GM12878 (cell line): Measurements from ENCODE around the gene EIF4B. TPM values are rescaled to one million over a fixed set of nuclear protein-coding genes. Genes with fewer than 3 reads are reported as not detected.

Experiments
- ATF7 ChIP-seq: fragments of 450-650 bp; IDR thresholded peaks from 2 replicates; pipeline ENCODE4 v1.6.1; 2016; ENCODE audit warnings: low read depth, mild to moderate bottlenecking
- CBX5 ChIP-seq: sonication (generic); IDR thresholded peaks from 2 replicates; pipeline ENCODE4 v1.6.1; 2016; ENCODE audit warnings: low read depth, moderate library complexity, mild to moderate bottlenecking, inconsistent platforms
- CTCF ChIP-seq, 3 experiments: IDR thresholded peaks in 2 of 3; conservative IDR thresholded peaks in 1 of 3; 2 replicates each; pipeline ENCODE4 v1.5.1; 2011; ENCODE audit warnings: low read depth in 3 of 3, low read length in 3 of 3, mild to moderate bottlenecking in 3 of 3, control low read depth in 2 of 3, moderate library complexity in 2 of 3, inconsistent platforms in 1 of 3, mixed read lengths in 1 of 3; ENCODE audit not compliant: control insufficient read depth in 2 of 3, insufficient read depth in 1 of 3; ENCODE audit errors: extremely low read depth in 1 of 3
- EGR1 ChIP-seq, 2 experiments: IDR thresholded peaks; 1 replicate in 1 of 2; 2 replicates in 1 of 2; pipeline ENCODE4 v1.6.1; 2011 to 2012; ENCODE audit warnings: low read depth in 2 of 2, low read length in 2 of 2, borderline replicate concordance in 1 of 2, mild to moderate bottlenecking in 1 of 2, moderate library complexity in 1 of 2
- ELK1 ChIP-seq: IDR thresholded peaks from 2 replicates; pipeline ENCODE4 v1.6.1; 2012; ENCODE audit warnings: low read depth, low read length, improper control_type of control experiment
- FOS ChIP-seq: IDR thresholded peaks from 3 replicates; pipeline ENCODE4 v1.6.1; 2011; ENCODE audit warnings: borderline replicate concordance; ENCODE audit not compliant: insufficient read length; ENCODE audit errors: extremely low read depth
- HDGF ChIP-seq: fragments of 450-650 bp; IDR thresholded peaks from 2 replicates; pipeline ENCODE4 v1.6.1; 2016; ENCODE audit warnings: antibody characterized with exemption
- IKZF1 ChIP-seq: fragments of 450-650 bp; conservative IDR thresholded peaks from 2 replicates; pipeline ENCODE4 v1.6.1; 2017; ENCODE audit warnings: antibody characterized with exemption, mild to moderate bottlenecking
- KAT2A ChIP-seq: conservative IDR thresholded peaks from 2 replicates; pipeline ENCODE4 v1.6.1; 2011; ENCODE audit warnings: low read depth, low read length; ENCODE audit not compliant: control insufficient read depth
- KDM1A ChIP-seq: fragments of 200-600 bp; sonication (generic); IDR thresholded peaks from 2 replicates; pipeline ENCODE4 v1.6.1; 2016; ENCODE audit warnings: borderline replicate concordance
- MEF2A ChIP-seq: IDR thresholded peaks from 2 replicates; pipeline ENCODE4 v1.6.1; 2011; ENCODE audit warnings: low read depth, mild to moderate bottlenecking, low read length, moderate library complexity; ENCODE audit not compliant: insufficient read depth
- MEF2B ChIP-seq: fragments of 450-650 bp; IDR thresholded peaks from 2 replicates; pipeline ENCODE4 v1.6.1; 2018; ENCODE audit warnings: mild to moderate bottlenecking, moderate library complexity; ENCODE audit not compliant: partially characterized antibody, poor library complexity, severe bottlenecking
- MTA2 ChIP-seq: fragments of 450-650 bp; IDR thresholded peaks from 2 replicates; pipeline ENCODE4 v1.6.1; 2016; ENCODE audit warnings: low read depth, mild to moderate bottlenecking, moderate library complexity
- NFIC ChIP-seq: IDR thresholded peaks from 2 replicates; pipeline ENCODE4 v1.6.1; 2012; ENCODE audit warnings: low read depth, mild to moderate bottlenecking, inconsistent platforms, low read length, moderate library complexity
- NRF1 ChIP-seq: conservative IDR thresholded peaks from 2 replicates; pipeline ENCODE4 v1.6.1; 2011; ENCODE audit warnings: mild to moderate bottlenecking, low read depth, low read length, improper control_type of control experiment
- POLR2A ChIP-seq: IDR thresholded peaks from 2 replicates; pipeline ENCODE4 v1.6.1; 2011; ENCODE audit warnings: low read depth, mild to moderate bottlenecking, low read length
- RAD21 ChIP-seq: IDR thresholded peaks from 2 replicates; pipeline ENCODE4 v1.6.1; 2011; ENCODE audit warnings: mild to moderate bottlenecking, low read depth, low read length, moderate library complexity; ENCODE audit not compliant: insufficient read depth
- RB1 ChIP-seq: fragments of 450-650 bp; formaldehyde crosslinking; IDR thresholded peaks from 2 replicates; pipeline ENCODE4 v1.6.1; 2017; ENCODE audit warnings: mild to moderate bottlenecking, borderline replicate concordance
- RFX5 ChIP-seq: IDR thresholded peaks from 2 replicates; pipeline ENCODE4 v1.6.1; 2011; ENCODE audit warnings: low read depth, low read length, improper control_type of control experiment
- RUNX3 ChIP-seq: IDR thresholded peaks from 2 replicates; pipeline ENCODE4 v1.6.1; 2012; ENCODE audit warnings: low read length, inconsistent platforms
- SIX5 ChIP-seq: IDR thresholded peaks from 2 replicates; pipeline ENCODE4 v1.6.1; 2011; ENCODE audit warnings: mild to moderate bottlenecking, low read depth, low read length, moderate library complexity; ENCODE audit not compliant: severe bottlenecking
- SMC3 ChIP-seq: IDR thresholded peaks from 2 replicates; pipeline ENCODE4 v1.6.1; 2011; ENCODE audit warnings: low read length, improper control_type of control experiment, borderline replicate concordance
- SP1 ChIP-seq: IDR thresholded peaks from one replicate; pipeline ENCODE4 v1.6.1; 2011; ENCODE audit warnings: low read depth, low read length
- SRF ChIP-seq, 2 experiments: IDR thresholded peaks; 2 replicates each; pipeline ENCODE4 v1.6.1; 2011; ENCODE audit warnings: low read depth in 2 of 2, low read length in 2 of 2, mild to moderate bottlenecking in 1 of 2, moderate library complexity in 1 of 2
- ZBTB11 ChIP-seq: fragments of 450-650 bp; formaldehyde crosslinking; IDR thresholded peaks from 2 replicates; pipeline ENCODE4 v1.5.0; 2022; ENCODE audit warnings: mild to moderate bottlenecking, missing genetic modification characterization
- polyA plus RNA-seq, 11 experiments: library from polyadenylated mRNA; depleted of rRNA in 4 of 11; unstranded in 6 of 11; stranded (reverse) in 5 of 11; fragments of >200 nt; fragmentation: Nextera tagmentation in 4 of 11; fragmentation: Illumina TruSeq in 1 of 11; extraction: Ambion mirVana in 4 of 11; extraction: Trizol in 1 of 11; gene quantifications; 1 replicate in 1 of 11; 2 replicates in 10 of 11; pipeline versions ENCODE4 v1.2.1 to v1.2.3, GENCODE V29; 2011 to 2016; ENCODE audit warnings: inconsistent platforms in 2 of 11, missing spikeins in 2 of 11, low read depth in 1 of 11
- total RNA-seq, 4 experiments: library from RNA; depleted of rRNA in 3 of 4; stranded (reverse); fragments of >200 nt in 3 of 4; fragmentation: Illumina TruSeq in 1 of 4; extraction: Trizol in 1 of 4; gene quantifications; 2 replicates each; pipeline versions ENCODE4 v1.2.1 to v1.2.3, GENCODE V29; 2013 to 2021

Gene EIF4B
- total and polyA plus RNA-seq, 10 of the 15 experiments (the other 5 are each of a cell fraction or from before 2014, with no cell fraction given), result 123 to 752 (median 431) TPM

GRCh38 chr12:53006810-53007309 lies 604 bp downstream of the EIF4B start (continued):
- TF ChIP-seq ZBTB11 (CRISPR knock-in tag) (no peak), RFX5 (no peak), MTA2 (0 out of 2 replicates have a peak, but pooled peaks have one; percentile 5), HDGF (peak; percentile 51; the same call in 1 of the 2 replicates), CTCF (IDR thresholded peaks at IDR 0.05 in 2 of 3, conservative IDR thresholded peaks at IDR 0.05 in 1 of 3; ENCODE audit: control insufficient read depth in 2 of 3, extremely low read depth in 1 of 3, insufficient read depth in 1 of 3, low read depth in 3 of 3, low read length in 3 of 3) (no peak), KDM1A (no peak), MEF2B (peak; percentile 2), CBX5 (no peak), IKZF1 (no peak), RAD21 (no peak), NFIC (peak; percentile 40; the same call in 1 of the 2 replicates), SP1 (no peak), ATF7 (no peak), SRF (IDR thresholded peaks at IDR 0.05; ENCODE audit: low read depth in 2 of 2, low read length in 2 of 2) (no peak), NRF1 (peak; percentile 31; the same call in 1 of the 2 replicates), POLR2A (peak; percentile 85), RB1 (no peak), SMC3 (no peak), SIX5 (no peak), ELK1 (no peak), KAT2A (no peak), RUNX3 (no peak), FOS (no peak), EGR1 (IDR thresholded peaks at IDR 0.05; ENCODE audit: borderline replicate concordance in 1 of 2, low read depth in 2 of 2, low read length in 2 of 2) (peak in 1 of 2 experiments; percentile 38; a peak in 1 of 3 replicates), MEF2A (no peak)
